ENCODE results near the gene TMEM100. TPM values are rescaled to one million over a fixed set of nuclear protein-coding genes. Genes with fewer than 3 reads are reported as not detected.

TMEM100 gene
- total RNA-seq: not detected

- Mint-ChIP-seq H3K4me1 (no peaks in the 10 kb centered on the region), H3K27me3 (peaks cover 49% of the 10 kb centered on the region), H3K4me3 (no peak within 1 kb of the TSS), H3K27ac (no peak within 1 kb of the TSS), H3K36me3 (ENCODE audit: low read depth) (no peaks in the 10 kb centered on the region), H3K9me3 (no peaks in the 10 kb centered on the region)
- ChIA-PET POLR2A (interaction anchor here (1.0 kb wide), 1 partner anchor 12 kb away, joined by 3 read pairs; no protein-coding TSS in a partner anchor), CTCF (interaction anchor here (1.9 to 7.6 kb wide), 2 partner anchors 12 to 196 kb away, joined by 4 to 35 read pairs; no protein-coding TSS in a partner anchor)
- DNase-seq: no peak
Measured at GRCh38 chr17:55722742-55723487, at the start of gene TMEM100. TSS of gene TMEM100 (minus strand) at chr17:55722864. CDS start at chr17:55721070, 1,794 bp downstream.

- Mint-ChIP-seq H3K27me3 (no peaks in the 10 kb centered on the region), H3K27ac (no peak overlapping the region), H3K9me3 (no peaks in the 10 kb centered on the region), H3K4me3 (no peak overlapping the region), H3K4me1 (peaks cover 4% of the 10 kb centered on the region), H3K36me3 (ENCODE audit: low read depth) (peaks cover 5% of the 10 kb centered on the region)
- ChIA-PET POLR2A (no interaction called here), CTCF (interaction anchor here (1.3 to 3.8 kb wide), 3 partner anchors 10 to 245 kb away, joined by 4 to 14 read pairs (median 9); no protein-coding TSS in a partner anchor)
- no peak for DNase-seq
Measured at GRCh38 chr17:55772086-55772485, 49.4 kb upstream of the TMEM100 start.

- H3K4me1 Mint-ChIP-seq: no peaks in the 10 kb centered on the region
Measured at GRCh38 chr17:55770196-55770870, 47.7 kb upstream of the TMEM100 start.

GRCh38 chr17:55769625-55770000 lies 46.9 kb upstream of the TMEM100 start:
- Mint-ChIP-seq H3K4me1 (no peaks in the 10 kb centered on the region), H3K27ac (no peak overlapping the region), H3K9me3 (no peaks in the 10 kb centered on the region), H3K27me3 (no peaks in the 10 kb centered on the region), H3K36me3 (ENCODE audit: low read depth) (no peaks in the 10 kb centered on the region), H3K4me3 (no peak overlapping the region)
- CTCF ChIA-PET: interaction anchor here (0.8 to 3.8 kb wide), 4 partner anchors 51 to 255 kb away, joined by 3 to 14 read pairs (median 3); no protein-coding TSS in a partner anchor
- POLR2A ChIA-PET: no interaction called here
- DNase-seq: no peak

More at GRCh38 chr17:55770196-55770870, 47.7 kb upstream of the TMEM100 start:
- H3K27me3 Mint-ChIP-seq: no peaks in the 10 kb centered on the region
- H3K4me3 Mint-ChIP-seq: no peak overlapping the region
- no peak overlapping the region for H3K27ac Mint-ChIP-seq
- no peaks in the 10 kb centered on the region for H3K9me3 Mint-ChIP-seq
- no peak for DNase-seq
- ChIA-PET CTCF (interaction anchor here (0.8 to 3.8 kb wide), 7 partner anchors 11 to 256 kb away, joined by 3 to 14 read pairs (median 4); no protein-coding TSS in a partner anchor), POLR2A (interaction anchor here (0.8 kb wide), 1 partner anchor 20 kb away, joined by 3 read pairs; the partner anchor contains the start of gene PCTP)
- H3K36me3 Mint-ChIP-seq (ENCODE audit: low read depth): no peaks in the 10 kb centered on the region

- Mint-ChIP-seq H3K4me3 (no peak overlapping the region), H3K27ac (no peak overlapping the region), H3K9me3 (no peaks in the 10 kb centered on the region), H3K36me3 (ENCODE audit: low read depth) (no peaks in the 10 kb centered on the region), H3K4me1 (no peaks in the 10 kb centered on the region), H3K27me3 (no peaks in the 10 kb centered on the region)
- POLR2A ChIA-PET: no interaction called here
- CTCF ChIA-PET: interaction anchor here (1.1 to 3.8 kb wide), 3 partner anchors 51 to 242 kb away, joined by 3 to 14 read pairs (median 3); no protein-coding TSS in a partner anchor
- DNase-seq: no peak
Measured at GRCh38 chr17:55768936-55769624, 46.4 kb upstream of the TMEM100 start.

GRCh38 chr17:55765472-55765871 lies 42.8 kb upstream of the TMEM100 start:
- no peaks in the 10 kb centered on the region for H3K27me3 Mint-ChIP-seq
- H3K4me1 Mint-ChIP-seq: no peaks in the 10 kb centered on the region
- no peaks in the 10 kb centered on the region for H3K36me3 Mint-ChIP-seq (ENCODE audit: low read depth)
- POLR2A ChIA-PET: no interaction called here
- H3K9me3 Mint-ChIP-seq: no peaks in the 10 kb centered on the region
- DNase-seq: no peak
- CTCF ChIA-PET: no interaction called here
- H3K27ac Mint-ChIP-seq: no peak overlapping the region
- H3K4me3 Mint-ChIP-seq: no peak overlapping the region

- Mint-ChIP-seq H3K27me3 (no peaks in the 10 kb centered on the region), H3K9me3 (no peaks in the 10 kb centered on the region), H3K36me3 (ENCODE audit: low read depth) (no peaks in the 10 kb centered on the region), H3K27ac (no peak overlapping the region), H3K4me1 (no peaks in the 10 kb centered on the region), H3K4me3 (no peak overlapping the region)
- no peak for DNase-seq
- ChIA-PET POLR2A (no interaction called here), CTCF (interaction anchor here (1.2 kb wide), 1 partner anchor 14 kb away, joined by 3 read pairs; the partner anchor contains the start of gene PCTP)
Measured at GRCh38 chr17:55764610-55765009, 41.9 kb upstream of the TMEM100 start.

GRCh38 chr17:55763856-55764255 lies 41.2 kb upstream of the TMEM100 start:
- ChIA-PET POLR2A (no interaction called here), CTCF (interaction anchor here (1.2 kb wide), 1 partner anchor 13 kb away, joined by 3 read pairs; the partner anchor contains the start of gene PCTP)

GRCh38 chr17:55762086-55762858 lies 39.6 kb upstream of the TMEM100 start:
- Mint-ChIP-seq H3K36me3 (ENCODE audit: low read depth) (no peaks in the 10 kb centered on the region), H3K4me3 (no peak overlapping the region), H3K9me3 (no peaks in the 10 kb centered on the region), H3K4me1 (no peaks in the 10 kb centered on the region), H3K27me3 (no peaks in the 10 kb centered on the region), H3K27ac (no peak overlapping the region)
- DNase-seq: no peak
- ChIA-PET POLR2A (no interaction called here), CTCF (no interaction called here)

More at GRCh38 chr17:55763856-55764255, 41.2 kb upstream of the TMEM100 start:
- no peak overlapping the region for H3K4me3 Mint-ChIP-seq
- H3K9me3 Mint-ChIP-seq: no peaks in the 10 kb centered on the region
- H3K27ac Mint-ChIP-seq: no peak overlapping the region
- H3K27me3 Mint-ChIP-seq: no peaks in the 10 kb centered on the region
- H3K4me1 Mint-ChIP-seq: no peaks in the 10 kb centered on the region
- DNase-seq: no peak
- H3K36me3 Mint-ChIP-seq (ENCODE audit: low read depth): no peaks in the 10 kb centered on the region

GRCh38 chr17:55760643-55761355 lies 38.1 kb upstream of the TMEM100 start:
- POLR2A ChIA-PET: no interaction called here
- DNase-seq: no peak
- Mint-ChIP-seq H3K27ac (no peak overlapping the region), H3K4me1 (no peaks in the 10 kb centered on the region), H3K36me3 (ENCODE audit: low read depth) (no peaks in the 10 kb centered on the region), H3K27me3 (no peaks in the 10 kb centered on the region), H3K9me3 (no peaks in the 10 kb centered on the region), H3K4me3 (no peak overlapping the region)
- CTCF ChIA-PET: interaction anchor here (0.6 to 1.1 kb wide), 2 partner anchors 10 to 17 kb away, joined by 3 to 5 read pairs; partner anchors contain the start of gene PCTP

- DNase-seq: no peak
- Mint-ChIP-seq H3K9me3 (no peaks in the 10 kb centered on the region), H3K36me3 (ENCODE audit: low read depth) (no peaks in the 10 kb centered on the region), H3K4me1 (no peaks in the 10 kb centered on the region), H3K4me3 (no peak overlapping the region), H3K27me3 (no peaks in the 10 kb centered on the region), H3K27ac (no peak overlapping the region)
- ChIA-PET CTCF (no interaction called here), POLR2A (no interaction called here)
Measured at GRCh38 chr17:55758171-55758570, 35.5 kb upstream of the TMEM100 start.

- no peak overlapping the region for H3K27ac Mint-ChIP-seq
- H3K36me3 Mint-ChIP-seq (ENCODE audit: low read depth): no peaks in the 10 kb centered on the region
- H3K9me3 Mint-ChIP-seq: no peaks in the 10 kb centered on the region
- DNase-seq: no peak
- H3K27me3 Mint-ChIP-seq: no peaks in the 10 kb centered on the region
- no peak overlapping the region for H3K4me3 Mint-ChIP-seq
- ChIA-PET POLR2A (no interaction called here), CTCF (no interaction called here)
- peaks cover 2% of the 10 kb centered on the region for H3K4me1 Mint-ChIP-seq
Measured at GRCh38 chr17:55757659-55758058, 35.0 kb upstream of the TMEM100 start.

All from activated CD4-positive, alpha-beta memory T cell treated with anti-CD3 and anti-CD28 coated beads, Interleukin-2, amount 10 ng/mL, durations not matched to agents 7 days and 5 days (primary cell).